IMR-90 (cell line): ENCODE measurements around the gene PDIA4. TPM values are rescaled to one million over a fixed set of nuclear protein-coding genes. Genes with fewer than 3 reads are reported as not detected.

Experiments
- ATAC-seq: fragments of 200-7000 bp; cut with Tn5 transposase; 2 replicates; pipeline ENCODE4 v1.9.1; 2020; ENCODE audit warnings: low read depth, mild to moderate bottlenecking, moderate library complexity
- BruUV-seq: library from RNA; stranded (reverse); fragments of 400-500 nt; replicated peaks from 2 replicates; lab custom pipeline; 2021; lab: Mats Ljungman, UMichigan
- CTCF ChIA-PET: fragments of 300-600 bp; formaldehyde crosslinking; extraction: SDS; loops from one replicate; lab custom pipeline; 2021; ENCODE audit warnings: antibody characterized with exemption; lab: Yijun Ruan, JAX
- POLR2A ChIA-PET: fragments of 300-600 bp; sonication (Branson Sonifier 250); formaldehyde crosslinking; loops from one replicate; lab custom pipeline; 2022; ENCODE audit warnings: antibody characterized with exemption; ENCODE audit not compliant: unreplicated experiment; lab: Charles Lee
- DNase-seq: peaks from one replicate; pipeline ENCODE4 v3.0.0; 2013
- H2AFZ ChIP-seq: replicated peaks from 2 replicates; pipeline ENCODE3; 2013; ENCODE audit warnings: low read length, mild to moderate bottlenecking; ENCODE audit not compliant: poor library complexity
- H2AK5ac ChIP-seq: 2 replicates; pipeline ENCODE4 v1.6.1; 2013; ENCODE audit warnings: low read depth, low read length, inconsistent platforms
- H2AK9ac ChIP-seq: replicated peaks from 2 replicates; pipeline ENCODE3; 2013; ENCODE audit warnings: mild to moderate bottlenecking, low read depth, low read length, moderate library complexity; ENCODE audit not compliant: poor library complexity
- H2BK120ac ChIP-seq: 2 replicates; pipeline ENCODE4 v1.6.1; 2013; ENCODE audit warnings: low read depth, low read length, inconsistent platforms
- H2BK15ac ChIP-seq: 3 replicates; pipeline ENCODE4 v1.6.1; 2013; ENCODE audit warnings: low read depth, low read length, inconsistent platforms
- H2BK20ac ChIP-seq: 2 replicates; pipeline ENCODE4 v1.6.1; 2013; ENCODE audit warnings: low read depth, mild to moderate bottlenecking, inconsistent platforms, low read length, moderate library complexity
- H2BK5ac ChIP-seq: 2 replicates; pipeline ENCODE4 v1.6.1; 2013; ENCODE audit warnings: mild to moderate bottlenecking, low read depth, low read length, inconsistent platforms; ENCODE audit not compliant: poor library complexity, severe bottlenecking
- H3K14ac ChIP-seq: replicated peaks from 2 replicates; pipeline ENCODE4 v1.6.1; 2013; ENCODE audit warnings: low read depth, low read length, inconsistent platforms
- H3K18ac ChIP-seq: 2 replicates; pipeline ENCODE4 v1.6.1; 2013; ENCODE audit warnings: low read depth, low read length, control low read depth
- H3K23ac ChIP-seq: 2 replicates; pipeline ENCODE4 v1.6.1; 2013; ENCODE audit warnings: low read depth, low read length, inconsistent platforms
- H3K27ac ChIP-seq: 2 replicates; pipeline ENCODE4 v1.5.1; 2013; ENCODE audit warnings: mild to moderate bottlenecking, control low read depth, low read length; ENCODE audit not compliant: insufficient read depth
- H3K27me3 ChIP-seq: 2 replicates; pipeline ENCODE4 v1.6.1; 2013; ENCODE audit warnings: low read length; ENCODE audit not compliant: control insufficient read depth, insufficient read depth
- H3K36me3 ChIP-seq: 2 replicates; pipeline ENCODE4 v1.6.1; 2013; ENCODE audit warnings: low read length, mixed read lengths; ENCODE audit not compliant: control insufficient read depth, insufficient read depth
- H3K4ac ChIP-seq: 2 replicates; pipeline ENCODE4 v1.6.1; 2013; ENCODE audit warnings: low read depth, low read length, inconsistent platforms
- H3K4me1 ChIP-seq: 2 replicates; pipeline ENCODE4 v1.6.1; 2013; ENCODE audit warnings: low read length, mixed read lengths; ENCODE audit not compliant: control insufficient read depth, insufficient read depth
- H3K4me2 ChIP-seq: 2 replicates; pipeline ENCODE4 v1.6.1; 2013; ENCODE audit warnings: low read depth, mild to moderate bottlenecking, control low read depth, low read length, moderate library complexity
- H3K4me3 ChIP-seq: 2 replicates; pipeline ENCODE4 v1.5.1; 2013; ENCODE audit warnings: low read depth, mild to moderate bottlenecking, control low read depth, low read length, moderate library complexity; ENCODE audit not compliant: insufficient read depth
- H3K56ac ChIP-seq: 2 replicates; pipeline ENCODE4 v1.6.1; 2013; ENCODE audit warnings: low read length, inconsistent platforms; ENCODE audit not compliant: insufficient read depth; ENCODE audit errors: extremely low read depth
- H3K79me1 ChIP-seq, 2 experiments: 2 replicates each; pipeline ENCODE4 v1.6.1; 2013; ENCODE audit warnings: low read length in 2 of 2, inconsistent platforms in 1 of 2, low read depth in 1 of 2
- H3K9ac ChIP-seq: 2 replicates; pipeline ENCODE4 v1.6.1; 2013; ENCODE audit warnings: low read depth, low read length, control low read depth
- H3K9me1 ChIP-seq: 2 replicates; pipeline ENCODE4 v1.6.1; 2013; ENCODE audit warnings: low read length, inconsistent platforms; ENCODE audit not compliant: insufficient read depth
- H3K9me3 ChIP-seq: 2 replicates; pipeline ENCODE4 v1.6.1; 2013; ENCODE audit warnings: low read length; ENCODE audit not compliant: control insufficient read depth, insufficient read depth
- H4K20me1 ChIP-seq: 2 replicates; pipeline ENCODE4 v1.6.1; 2013; ENCODE audit warnings: low read length, inconsistent platforms; ENCODE audit not compliant: insufficient read depth
- H4K5ac ChIP-seq: 2 replicates; pipeline ENCODE4 v1.6.1; 2013; ENCODE audit warnings: mild to moderate bottlenecking, low read depth, low read length, control low read depth
- H4K8ac ChIP-seq, 2 experiments: 2 replicates each; pipeline ENCODE4 v1.6.1; 2013; ENCODE audit warnings: low read depth in 2 of 2, low read length in 2 of 2, control low read depth in 1 of 2, inconsistent platforms in 1 of 2
- H4K91ac ChIP-seq: 2 replicates; pipeline ENCODE4 v1.6.1; 2013; ENCODE audit warnings: low read depth, low read length, inconsistent platforms; ENCODE audit not compliant: insufficient read depth
- BHLHE40 ChIP-seq: fragments of 150-350 bp; IDR thresholded peaks from 2 replicates; pipeline ENCODE4 v1.6.1; 2016; ENCODE audit warnings: mild to moderate bottlenecking, low read depth, low read length
- CEBPB ChIP-seq: IDR thresholded peaks from 2 replicates; pipeline ENCODE4 v1.6.1; 2012; ENCODE audit warnings: low read depth, low read length, improper control_type of control experiment
- CHD1 ChIP-seq: IDR thresholded peaks from 2 replicates; pipeline ENCODE4 v1.6.1; 2012; ENCODE audit warnings: low read depth, low read length, improper control_type of control experiment
- ELK1 ChIP-seq: fragments of 150-350 bp; IDR thresholded peaks from 2 replicates; pipeline ENCODE4 v1.6.1; 2016; ENCODE audit warnings: low read depth, mild to moderate bottlenecking, low read length, moderate library complexity, borderline replicate concordance
- FOS ChIP-seq: fragments of 150-350 bp; IDR thresholded peaks from 2 replicates; pipeline ENCODE4 v1.6.1; 2016; ENCODE audit warnings: low read depth, low read length
- MAFK ChIP-seq: IDR thresholded peaks from 2 replicates; pipeline ENCODE4 v1.6.1; 2012; ENCODE audit warnings: low read depth, low read length, improper control_type of control experiment
- MAZ ChIP-seq: IDR thresholded peaks from 2 replicates; pipeline ENCODE4 v1.6.1; 2012; ENCODE audit warnings: low read depth, mild to moderate bottlenecking, low read length, improper control_type of control experiment, moderate library complexity, borderline replicate concordance
- MXI1 ChIP-seq: IDR thresholded peaks from 2 replicates; pipeline ENCODE4 v1.6.1; 2012; ENCODE audit warnings: low read depth, mild to moderate bottlenecking, low read length, moderate library complexity, borderline replicate concordance
- NFE2L2 ChIP-seq: fragments of 150-350 bp; IDR thresholded peaks from 2 replicates; pipeline ENCODE4 v1.6.1; 2016; ENCODE audit warnings: low read depth, mild to moderate bottlenecking, low read length
- POLR2A ChIP-seq: IDR thresholded peaks from 2 replicates; pipeline ENCODE4 v1.6.1; 2012; ENCODE audit warnings: mild to moderate bottlenecking, low read depth, low read length
- RAD21 ChIP-seq: IDR thresholded peaks from 2 replicates; pipeline ENCODE4 v1.6.1; 2012; ENCODE audit warnings: low read length, improper control_type of control experiment
- RCOR1 ChIP-seq: IDR thresholded peaks from 2 replicates; pipeline ENCODE4 v1.6.1; 2012; ENCODE audit warnings: mild to moderate bottlenecking, low read length, improper control_type of control experiment; ENCODE audit not compliant: insufficient replicate concordance
- RFX5 ChIP-seq: IDR thresholded peaks from 2 replicates; pipeline ENCODE4 v1.8.0; 2012; ENCODE audit warnings: low read depth, mild to moderate bottlenecking, low read length, moderate library complexity
- SMC3 ChIP-seq: fragments of 150-350 bp; IDR thresholded peaks from 2 replicates; pipeline ENCODE4 v1.6.1; 2016; ENCODE audit warnings: low read depth, mild to moderate bottlenecking, antibody characterized with exemption, low read length, moderate library complexity
- WGBS, 2 experiments: methylation state at CpG; one replicate each; pipeline versions ENCODE4 v1.1.5 to v1.1.7; 2013; ENCODE audit warnings: missing lambda C conversion rate in 2 of 2; ENCODE audit not compliant: insufficient read length in 1 of 2; ENCODE audit errors: extremely low coverage in 2 of 2; 5-methylcytosine and 5-hydroxymethylcytosine counted together
- dilution Hi-C: fragments of 300-500 bp; cut with HindIII; formaldehyde crosslinking; loops from one replicate; pipeline ENCODE4 v1.14.3; 2018; ENCODE audit warnings: low sequenced_read_pairs; ENCODE audit not compliant: unreplicated experiment
- in situ Hi-C: fragments of 300-500 bp; cut with MboI; formaldehyde crosslinking; loops from 3 replicates; pipeline ENCODE4 v1.14.3; 2019; ENCODE audit warnings: low sequenced_read_pairs, inconsistent platforms, mixed read lengths
- intact Hi-C: fragments of 100-400 bp; cut with micrococcal nuclease; formaldehyde crosslinking; loops from 2 replicates; pipeline ENCODE4 v1.10.0; 2022
- polyA plus RNA-seq, 3 experiments: library from polyadenylated mRNA; depleted of rRNA; stranded (reverse); fragments of >200 nt; gene quantifications; 2 replicates each; pipeline ENCODE4 v1.2.3, GENCODE V29; 2012; ENCODE audit warnings: low replicate concordance in 1 of 3
- total RNA-seq: library from RNA; depleted of rRNA; stranded (reverse); fragments of >200 nt; gene quantifications from 2 replicates; pipeline ENCODE4 v1.2.3, GENCODE V29; 2012
- TF ChIP-seq, protein P1 (sequence below): conservative IDR thresholded peaks from 2 replicates; pipeline ENCODE4 v1.5.1; 2012; ENCODE audit warnings: mild to moderate bottlenecking, low read depth, low read length, improper control_type of control experiment
- TF ChIP-seq, protein P2 (sequence below): fragments of 150-350 bp; IDR thresholded peaks from 2 replicates; pipeline ENCODE4 v1.6.1; 2017; ENCODE audit warnings: mild to moderate bottlenecking, antibody characterized with exemption, low read length, low read depth

PDIA4 gene
- total and polyA plus RNA-seq, 2 of the 4 experiments (the other 2 are of a cell fraction) = 241 to 304 TPM

DNA sequence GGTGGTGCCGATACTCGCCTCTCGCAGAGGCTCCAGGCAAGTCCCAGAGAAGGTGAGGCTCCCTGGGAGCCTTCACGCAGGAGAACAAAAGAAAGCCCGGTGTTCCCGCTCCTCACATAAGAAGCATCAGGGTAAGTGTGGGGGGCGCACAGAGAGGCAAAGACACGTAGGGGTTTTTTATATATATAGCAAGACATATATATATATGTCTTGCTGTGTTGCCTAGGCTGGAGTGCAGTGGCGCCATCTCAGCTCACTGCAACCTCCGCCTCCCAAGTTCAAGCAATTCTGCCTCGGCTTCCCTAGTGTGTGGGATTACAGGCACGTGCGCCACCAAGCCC, 61.3 kb downstream of the PDIA4 start:
- H3K9me3 ChIP-seq = no peaks in the 10 kb centered on the region
- WGBS, 2 experiments = 0% methylated on average over 2 of the region's 13 CpGs; no CpG with 5 or more reads in 1 of the 2 experiments
- H3K9ac ChIP-seq = no peak overlapping the region
- dilution Hi-C loops = no loop called here
- H2AFZ ChIP-seq = peak overlapping the region; percentile 89
- ChIA-PET POLR2A (no interaction called here), CTCF (interaction anchor here (0.6 to 1.4 kb wide), 3 partner anchors 8 to 528 kb away, joined by 3 to 5 read pairs (median 4); no protein-coding TSS in a partner anchor)
- H3K36me3 ChIP-seq = no peaks in the 10 kb centered on the region
- no peaks in the 10 kb centered on the region for H3K27me3 ChIP-seq
- H4K5ac ChIP-seq = no peak overlapping the region
- peak overlapping the region; percentile 22 for H2AK9ac ChIP-seq
- H3K4me3 ChIP-seq = no peak overlapping the region
- TF ChIP-seq, protein P1, sequence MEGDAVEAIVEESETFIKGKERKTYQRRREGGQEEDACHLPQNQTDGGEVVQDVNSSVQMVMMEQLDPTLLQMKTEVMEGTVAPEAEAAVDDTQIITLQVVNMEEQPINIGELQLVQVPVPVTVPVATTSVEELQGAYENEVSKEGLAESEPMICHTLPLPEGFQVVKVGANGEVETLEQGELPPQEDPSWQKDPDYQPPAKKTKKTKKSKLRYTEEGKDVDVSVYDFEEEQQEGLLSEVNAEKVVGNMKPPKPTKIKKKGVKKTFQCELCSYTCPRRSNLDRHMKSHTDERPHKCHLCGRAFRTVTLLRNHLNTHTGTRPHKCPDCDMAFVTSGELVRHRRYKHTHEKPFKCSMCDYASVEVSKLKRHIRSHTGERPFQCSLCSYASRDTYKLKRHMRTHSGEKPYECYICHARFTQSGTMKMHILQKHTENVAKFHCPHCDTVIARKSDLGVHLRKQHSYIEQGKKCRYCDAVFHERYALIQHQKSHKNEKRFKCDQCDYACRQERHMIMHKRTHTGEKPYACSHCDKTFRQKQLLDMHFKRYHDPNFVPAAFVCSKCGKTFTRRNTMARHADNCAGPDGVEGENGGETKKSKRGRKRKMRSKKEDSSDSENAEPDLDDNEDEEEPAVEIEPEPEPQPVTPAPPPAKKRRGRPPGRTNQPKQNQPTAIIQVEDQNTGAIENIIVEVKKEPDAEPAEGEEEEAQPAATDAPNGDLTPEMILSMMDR = no peak
- TF ChIP-seq RFX5 (no peak), RCOR1 (no peak), POLR2A (no peak), RAD21 (no peak), MXI1 (no peak), SMC3 (no peak), CEBPB (no peak), BHLHE40 (no peak), MAFK (no peak), CHD1 (no peak), ELK1 (no peak), MAZ (no peak), FOS (no peak), NFE2L2 (no peak)
- TF ChIP-seq, protein P2, sequence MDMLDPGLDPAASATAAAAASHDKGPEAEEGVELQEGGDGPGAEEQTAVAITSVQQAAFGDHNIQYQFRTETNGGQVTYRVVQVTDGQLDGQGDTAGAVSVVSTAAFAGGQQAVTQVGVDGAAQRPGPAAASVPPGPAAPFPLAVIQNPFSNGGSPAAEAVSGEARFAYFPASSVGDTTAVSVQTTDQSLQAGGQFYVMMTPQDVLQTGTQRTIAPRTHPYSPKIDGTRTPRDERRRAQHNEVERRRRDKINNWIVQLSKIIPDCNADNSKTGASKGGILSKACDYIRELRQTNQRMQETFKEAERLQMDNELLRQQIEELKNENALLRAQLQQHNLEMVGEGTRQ = no peak
- no peak overlapping the region for H2AK5ac ChIP-seq
- DNase-seq (no peak), ATAC-seq (no peak)
- intact Hi-C loops = loop anchor here (10.0 kb wide), 1 partner anchor 702 kb away; no protein-coding TSS in a partner anchor
- no peak overlapping the region for H3K18ac ChIP-seq
- H4K20me1 ChIP-seq = no peaks in the 10 kb centered on the region
- H2BK20ac ChIP-seq = no peak overlapping the region
- in situ Hi-C loops = loop anchor here (25.0 kb wide), 1 partner anchor 705 kb away; no protein-coding TSS in a partner anchor
- no peak overlapping the region for H3K23ac ChIP-seq
- no TSS peak for BruUV-seq
- H3K4ac ChIP-seq = no peak overlapping the region
- no peak overlapping the region for H4K91ac ChIP-seq
- no peak overlapping the region for H3K56ac ChIP-seq
- no peaks in the 10 kb centered on the region for H3K9me1 ChIP-seq
- peak overlapping the region; percentile 53; the same call in 1 of the 2 replicates for H3K4me2 ChIP-seq
- no peak overlapping the region for H4K8ac ChIP-seq
- no peak overlapping the region for H3K27ac ChIP-seq
- no peak overlapping the region for H2BK120ac ChIP-seq
- no peaks in the 10 kb centered on the region for H3K79me1 ChIP-seq
- H3K4me1 ChIP-seq = no peaks in the 10 kb centered on the region
- H2BK5ac ChIP-seq = no peak overlapping the region
- no peak overlapping the region for H3K14ac ChIP-seq
- no peak overlapping the region for H2BK15ac ChIP-seq
